Central memory CD8-positive, alpha-beta T cell (primary cell): Measurements from ENCODE around the gene PIN1.
"Not testable (repeated sequence)": the region's sequence is repeated elsewhere in the genome, so short reads cannot be mapped to it uniquely, and the experiment has no call there.

Experiments
- ATAC-seq: fragments of 150-1000 bp; cut with Tn5 transposase; replicated peaks from 2 replicates; pipeline ENCODE4 v1.10.0; 2022; ENCODE audit warnings: mild to moderate bottlenecking, moderate FRiP score, moderate number of reproducible peaks; ENCODE audit not compliant: poor library complexity, severe bottlenecking; ENCODE audit errors: extremely low read depth
- DNase-seq, 2 donors: peaks; one replicate each; pipeline ENCODE4 v3.0.0; 2021; ENCODE audit warnings: low spot score in 2 of 2
- H3K27ac Mint-ChIP-seq: one replicate; pipeline ENCODE4 v1.8.0; 2022; ENCODE audit warnings: low read depth, mild to moderate bottlenecking, moderate library complexity, mixed read lengths
- H3K27me3 Mint-ChIP-seq: one replicate; pipeline ENCODE4 v1.8.0; 2022; ENCODE audit warnings: mixed read lengths
- H3K36me3 Mint-ChIP-seq: one replicate; pipeline ENCODE4 v1.8.0; 2022; ENCODE audit warnings: mild to moderate bottlenecking, moderate library complexity, mixed read lengths; ENCODE audit not compliant: insufficient read depth
- H3K4me1 Mint-ChIP-seq: one replicate; pipeline ENCODE4 v1.8.0; 2022; ENCODE audit warnings: mixed read lengths
- H3K4me3 Mint-ChIP-seq: one replicate; pipeline ENCODE4 v1.8.0; 2022; ENCODE audit warnings: mild to moderate bottlenecking, moderate library complexity, mixed read lengths
- H3K9me3 Mint-ChIP-seq: one replicate; pipeline ENCODE4 v1.8.0; 2022; ENCODE audit warnings: mixed read lengths

The PIN1 gene

DNA sequence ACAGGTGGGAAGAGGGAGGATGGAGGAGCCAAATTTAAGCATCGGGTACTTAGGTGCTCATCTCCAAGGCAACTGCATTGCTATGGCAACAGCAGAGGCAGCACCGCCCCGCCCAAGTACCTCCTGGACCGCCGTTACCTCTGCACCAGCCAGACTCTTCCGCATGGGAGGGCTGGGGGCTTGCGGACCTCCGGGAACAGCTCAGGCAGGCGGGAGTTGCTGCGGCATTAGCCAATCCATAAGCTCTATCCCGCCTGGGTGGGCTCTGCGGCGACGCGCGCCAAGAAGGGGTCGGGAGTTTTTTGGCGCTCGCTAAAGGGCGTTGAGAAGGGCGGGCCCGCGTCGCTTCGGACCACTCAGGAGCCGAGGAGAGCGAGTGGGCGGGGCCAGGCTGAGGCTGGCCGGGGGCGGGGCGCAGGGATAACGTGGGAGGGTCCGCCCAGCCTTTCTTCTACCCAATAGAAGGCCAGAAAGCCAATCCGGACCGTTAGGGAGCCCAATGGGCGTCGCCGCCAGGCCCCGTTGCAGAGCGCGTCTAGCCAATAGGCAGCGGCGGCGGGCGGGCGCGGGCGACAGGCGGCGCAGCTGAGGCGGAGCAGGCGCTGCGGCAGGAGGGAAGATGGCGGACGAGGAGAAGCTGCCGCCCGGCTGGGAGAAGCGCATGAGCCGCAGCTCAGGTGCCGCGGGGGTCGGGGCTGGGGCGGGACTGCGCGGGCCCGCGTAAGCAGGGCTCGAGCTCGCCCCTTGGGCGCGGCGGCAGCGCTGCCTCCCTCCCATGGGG is at the start of gene PIN1:
TSS of gene PIN1 (plus strand) at position 593 of the 781 bp plus-strand sequence. CDS start at position 620, 27 bp downstream.
- H3K4me3 Mint-ChIP-seq, result peak within 1 kb of the TSS; percentile 85
- peak within 1 kb of the TSS; percentile 88 for H3K27ac Mint-ChIP-seq
- H3K9me3 Mint-ChIP-seq, result no peaks in the 10 kb centered on the region
- H3K27me3 Mint-ChIP-seq, result no peaks in the 10 kb centered on the region
- DNase-seq (peak; percentile 98 to 99), ATAC-seq (peak; percentile 99)
- peaks cover 19% of the 10 kb centered on the region for H3K4me1 Mint-ChIP-seq
- peaks cover 26% of the 10 kb centered on the region for H3K36me3 Mint-ChIP-seq

DNA sequence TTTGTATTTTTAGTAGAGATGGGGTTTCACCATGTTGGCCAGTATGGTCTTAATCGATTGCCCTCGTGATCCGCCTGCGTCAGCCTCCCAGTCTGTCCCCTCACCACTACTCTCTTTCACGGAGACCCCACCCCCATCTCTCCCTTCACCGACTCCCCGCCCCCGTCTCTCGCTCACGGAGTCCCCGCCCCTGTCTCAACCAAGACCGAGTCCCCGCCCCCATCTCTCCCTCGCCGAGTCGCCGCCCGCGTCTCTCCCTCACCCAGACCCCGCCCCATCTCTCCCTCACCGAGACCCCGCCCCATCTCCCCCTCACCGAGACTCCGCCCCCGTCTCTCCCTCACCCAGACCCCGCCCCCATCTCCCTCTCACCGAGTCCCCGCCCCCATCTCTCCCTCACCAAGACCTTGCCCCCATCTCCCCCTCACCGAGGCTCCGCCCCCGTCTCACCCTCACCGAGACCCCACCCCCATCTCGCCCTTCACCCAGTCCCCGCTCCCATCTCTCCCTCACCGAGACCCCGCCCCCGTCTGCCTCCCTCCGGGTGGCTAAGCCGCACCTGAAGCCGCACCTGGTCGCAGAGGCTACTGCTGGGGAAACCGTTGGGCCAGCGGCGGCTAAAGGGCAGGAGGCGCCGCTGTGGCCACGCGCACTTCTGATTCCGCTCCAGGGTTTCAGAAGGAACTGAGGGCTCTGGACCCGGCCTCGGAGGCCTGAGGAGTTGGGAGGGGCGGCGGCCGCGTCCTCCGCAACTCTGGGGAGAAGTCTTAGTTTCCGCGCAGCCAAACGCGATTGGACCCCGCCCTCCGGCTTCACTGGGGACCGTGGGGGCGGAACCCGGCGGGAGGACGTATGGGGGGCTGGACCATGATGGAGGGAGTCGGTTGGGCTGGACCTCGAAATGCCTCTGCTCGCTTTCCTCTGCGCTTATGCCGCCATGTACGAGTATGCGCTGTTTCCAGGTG is 49.5 kb upstream of the PIN1 start:
- Mint-ChIP-seq H3K4me3 (peak overlapping the region; percentile 87), H3K36me3 (peaks cover 9% of the 10 kb centered on the region), H3K9me3 (no peaks in the 10 kb centered on the region), H3K4me1 (peaks cover 33% of the 10 kb centered on the region), H3K27ac (peak overlapping the region; percentile 98), H3K27me3 (no peaks in the 10 kb centered on the region)
- ATAC-seq (peak; percentile 76), DNase-seq (peak; percentile 82 to 84)

DNA sequence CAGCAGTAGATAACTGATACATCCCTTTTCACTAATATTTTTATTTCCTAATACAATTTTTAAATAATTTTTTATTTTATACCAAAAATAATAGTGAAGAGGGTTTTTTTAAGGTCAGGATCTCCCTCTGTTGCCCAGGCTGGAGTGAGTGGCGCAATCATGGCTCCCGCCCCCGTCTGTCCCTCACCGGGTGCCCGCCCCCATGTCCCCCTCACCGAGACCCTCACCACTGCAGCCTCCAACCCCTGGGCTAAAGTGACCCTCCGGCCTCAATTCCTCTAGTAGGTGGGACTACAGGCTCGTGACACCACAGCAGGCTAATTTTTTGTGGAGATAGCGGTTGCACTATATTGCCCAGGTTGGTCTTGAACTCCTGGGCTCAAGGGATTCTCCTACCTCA is 48.8 kb upstream of the PIN1 start:
- Mint-ChIP-seq H3K27ac (peak overlapping the region; percentile 98), H3K9me3 (no peaks in the 10 kb centered on the region), H3K36me3 (peaks cover 9% of the 10 kb centered on the region), H3K4me3 (peak overlapping the region; percentile 87), H3K27me3 (no peaks in the 10 kb centered on the region), H3K4me1 (peaks cover 35% of the 10 kb centered on the region)
- ATAC-seq (no peak), DNase-seq (no peak)

DNA sequence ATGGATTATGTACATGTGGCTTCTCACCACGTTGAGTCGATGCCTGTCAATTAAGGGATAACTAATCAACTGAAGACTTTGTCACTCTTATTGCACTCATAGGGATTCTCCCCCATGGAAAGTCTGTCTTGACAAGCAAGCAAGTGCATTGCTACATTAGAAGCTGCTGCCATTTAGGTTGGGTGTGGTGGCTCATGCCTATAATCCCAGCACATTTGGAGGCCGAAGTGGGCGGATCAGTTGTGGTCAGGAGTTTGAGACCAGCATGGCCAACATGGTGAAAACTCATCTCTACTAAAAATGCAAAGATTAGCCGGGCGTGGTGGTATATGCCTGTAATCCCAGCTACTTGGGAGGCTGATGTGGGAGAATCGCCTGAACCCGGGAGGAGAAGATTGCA is 48.3 kb upstream of the PIN1 start:
- Mint-ChIP-seq H3K27ac (peak overlapping the region; percentile 98), H3K36me3 (peaks cover 11% of the 10 kb centered on the region), H3K4me1 (peaks cover 40% of the 10 kb centered on the region), H3K4me3 (peak overlapping the region; percentile 87), H3K27me3 (no peaks in the 10 kb centered on the region), H3K9me3 (no peaks in the 10 kb centered on the region)
- DNase-seq (no peak), ATAC-seq (no peak)

DNA sequence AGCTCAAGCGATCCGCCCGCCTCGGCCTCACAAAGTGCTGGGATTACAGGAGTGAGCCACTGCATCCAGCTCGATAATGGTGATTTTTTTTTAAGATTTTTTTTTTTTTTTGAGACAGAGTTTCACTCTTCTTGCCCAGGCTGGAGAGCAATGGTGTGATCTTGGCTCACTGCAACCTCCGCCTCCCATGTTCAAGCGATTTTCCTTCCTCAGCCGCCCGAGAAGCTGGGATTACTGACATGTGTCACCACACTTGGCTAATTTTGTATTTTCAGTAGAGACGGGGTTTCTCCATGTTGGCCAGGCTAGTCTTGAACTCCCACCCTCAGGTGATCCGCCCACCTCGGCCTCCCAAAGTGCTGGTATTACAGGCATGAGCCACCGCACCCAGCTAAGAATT is 46.5 kb upstream of the PIN1 start:
- H3K27ac Mint-ChIP-seq, ATAC-seq, H3K27me3 Mint-ChIP-seq, DNase-seq, H3K4me3 Mint-ChIP-seq, H3K9me3 Mint-ChIP-seq: not testable (repeated sequence)
- Mint-ChIP-seq H3K4me1 (peaks cover 54% of the 10 kb centered on the region), H3K36me3 (peaks cover 20% of the 10 kb centered on the region)

DNA sequence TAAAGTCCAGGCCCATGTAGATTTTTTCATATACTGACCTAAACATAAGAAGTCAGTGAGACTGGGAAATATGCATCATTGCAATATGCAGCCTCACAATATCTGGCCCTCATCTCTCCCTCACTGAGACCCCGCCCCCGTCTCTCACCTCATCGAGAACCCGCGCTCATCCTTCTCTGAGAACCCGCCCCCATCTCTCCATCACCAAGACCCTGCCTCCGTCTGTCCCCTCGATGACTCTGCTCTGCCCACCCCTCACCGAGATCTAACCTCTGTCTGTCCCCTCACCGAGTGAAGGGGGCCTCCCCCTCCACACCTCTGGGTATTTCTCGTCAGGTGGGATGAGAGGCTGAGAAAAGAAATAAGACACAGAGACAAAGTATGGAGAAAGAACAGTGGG is 46.1 kb upstream of the PIN1 start:
- H3K9me3 Mint-ChIP-seq, result no peaks in the 10 kb centered on the region
- H3K27ac Mint-ChIP-seq, result no peak overlapping the region
- peaks cover 50% of the 10 kb centered on the region for H3K4me1 Mint-ChIP-seq
- ATAC-seq (no peak), DNase-seq (no peak)
- no peaks in the 10 kb centered on the region for H3K27me3 Mint-ChIP-seq
- H3K4me3 Mint-ChIP-seq, result no peak overlapping the region
- H3K36me3 Mint-ChIP-seq, result peaks cover 19% of the 10 kb centered on the region

DNA sequence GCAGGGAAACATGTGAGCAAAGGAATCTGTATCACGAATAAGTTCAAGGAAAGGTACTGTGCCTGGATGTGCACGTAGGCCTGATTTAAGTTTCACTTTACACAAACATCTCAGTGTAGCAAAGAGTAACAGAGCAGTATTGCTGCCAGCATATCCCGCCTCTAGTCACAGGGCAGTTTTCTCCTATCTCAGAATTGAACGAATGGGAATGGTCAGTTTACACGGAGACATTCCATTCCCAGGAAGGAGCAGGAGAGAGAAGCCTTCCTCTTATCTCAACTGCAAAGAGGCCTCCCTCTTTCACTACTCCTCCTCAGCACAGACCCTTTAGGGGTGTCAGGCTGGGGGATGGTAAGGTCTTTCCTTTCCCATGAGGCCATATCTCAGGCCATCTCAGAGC is 45.5 kb upstream of the PIN1 start:
- H3K27me3 Mint-ChIP-seq, H3K27ac Mint-ChIP-seq, H3K9me3 Mint-ChIP-seq, DNase-seq, H3K4me3 Mint-ChIP-seq, ATAC-seq: not testable (repeated sequence)
- H3K4me1 Mint-ChIP-seq, result peaks cover 46% of the 10 kb centered on the region
- peaks cover 20% of the 10 kb centered on the region for H3K36me3 Mint-ChIP-seq

DNA sequence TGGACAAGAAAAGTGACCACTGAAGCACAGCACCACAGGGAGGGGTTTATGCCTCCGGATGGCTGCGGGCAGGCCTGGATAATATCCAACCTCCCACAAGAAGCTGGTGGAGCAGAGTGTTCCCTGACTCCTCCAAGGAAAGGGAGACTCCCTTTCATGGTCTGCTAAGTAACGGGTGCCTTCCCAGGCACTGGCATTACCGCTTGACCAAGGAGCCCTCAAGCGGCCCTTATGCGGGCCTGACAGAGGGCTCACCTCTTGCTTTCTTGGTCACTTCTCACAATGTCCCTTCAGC is 44.1 kb upstream of the PIN1 start:
- not testable (repeated sequence) for H3K9me3 Mint-ChIP-seq, DNase-seq, ATAC-seq, H3K27me3 Mint-ChIP-seq
- H3K36me3 Mint-ChIP-seq, result peaks cover 17% of the 10 kb centered on the region
- peaks cover 36% of the 10 kb centered on the region for H3K4me1 Mint-ChIP-seq
- peak overlapping the region; percentile 88 for H3K4me3 Mint-ChIP-seq
- H3K27ac Mint-ChIP-seq, result peak overlapping the region; percentile 97

DNA sequence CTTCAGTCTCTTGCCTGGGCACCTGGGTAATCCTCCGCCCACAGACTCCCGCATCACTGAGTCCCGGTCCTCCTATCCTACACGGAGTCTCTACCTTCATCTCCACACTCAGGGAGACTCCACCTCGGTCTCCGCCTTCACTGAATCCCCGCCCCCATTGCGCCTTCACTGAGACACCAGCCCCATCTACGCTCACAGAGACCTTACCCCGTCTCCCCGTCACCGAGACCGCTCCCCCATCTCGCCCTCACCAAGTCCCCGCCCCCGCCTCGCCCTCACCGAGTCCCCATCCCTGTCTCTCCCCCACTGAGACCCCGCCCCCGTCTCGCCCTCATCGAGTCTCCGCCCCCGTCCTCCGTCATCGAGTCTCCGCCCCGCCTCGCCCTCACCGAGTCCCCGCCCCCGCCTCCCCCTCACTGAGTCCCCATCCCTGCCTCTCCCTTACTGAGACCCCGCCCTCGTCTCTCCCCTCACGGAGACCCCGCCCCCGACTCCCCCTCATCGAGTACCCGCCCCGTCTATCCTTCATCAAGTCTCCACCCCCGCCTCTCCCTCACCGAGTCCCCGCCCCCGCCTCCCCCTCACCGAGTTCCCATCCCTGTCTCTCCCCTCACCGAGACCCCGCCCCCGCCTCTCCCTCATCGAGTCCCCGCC is 43.4 kb upstream of the PIN1 start:
- Mint-ChIP-seq H3K9me3 (no peaks in the 10 kb centered on the region), H3K27ac (peak overlapping the region; percentile 97), H3K36me3 (peaks cover 18% of the 10 kb centered on the region), H3K4me3 (peak overlapping the region; percentile 88), H3K27me3 (no peaks in the 10 kb centered on the region), H3K4me1 (peaks cover 36% of the 10 kb centered on the region)
- DNase-seq (peak; percentile 74 to 84), ATAC-seq (peak; percentile 39)

DNA sequence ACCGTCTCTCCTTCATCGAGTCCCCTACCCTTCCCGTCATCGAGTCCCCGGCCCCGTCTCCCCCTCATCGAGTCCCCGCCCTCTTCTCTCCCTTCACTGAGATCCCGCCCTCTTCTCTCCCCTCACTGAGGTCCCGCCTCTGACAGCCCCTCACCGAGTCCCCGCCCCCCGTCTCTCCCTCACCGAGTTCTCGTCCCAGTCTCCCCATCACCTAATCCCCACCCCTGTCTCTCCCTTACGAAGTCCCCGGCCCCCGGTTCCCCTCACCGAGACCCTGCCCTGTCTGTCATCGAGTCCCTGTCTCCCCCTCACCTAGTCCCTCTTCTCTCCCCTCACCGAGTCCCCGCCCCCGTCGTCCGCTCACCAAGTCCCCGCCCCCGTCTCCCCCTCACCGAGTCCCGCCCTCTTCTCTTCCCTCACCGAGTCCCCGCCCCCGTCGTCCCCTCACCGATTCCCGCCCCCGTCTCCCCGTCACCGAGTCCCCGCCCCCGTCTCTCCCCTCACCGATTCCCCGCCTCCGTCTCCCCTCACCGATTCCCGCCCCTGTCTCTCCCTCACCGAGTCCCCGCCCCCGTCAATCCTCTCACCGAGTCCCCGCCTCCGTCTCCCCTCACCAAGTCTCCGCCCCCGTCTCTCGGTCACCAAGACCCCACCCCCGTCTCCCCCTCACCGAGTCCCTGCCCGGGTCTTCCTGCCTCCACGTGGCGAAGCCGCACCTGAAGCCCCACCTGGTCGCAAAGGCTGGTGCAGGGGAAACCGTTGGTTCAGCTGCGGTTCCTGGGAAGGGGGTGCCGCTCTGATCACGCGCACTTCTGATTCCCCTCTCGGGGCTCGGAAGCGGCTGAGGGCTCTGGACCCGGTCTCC is 42.7 kb upstream of the PIN1 start:
- ATAC-seq (peak; percentile 54), DNase-seq (peak; percentile 84 to 85)
- Mint-ChIP-seq H3K4me3 (peak overlapping the region; percentile 88), H3K27me3 (no peaks in the 10 kb centered on the region), H3K4me1 (peaks cover 34% of the 10 kb centered on the region), H3K27ac (peak overlapping the region; percentile 97), H3K9me3 (no peaks in the 10 kb centered on the region), H3K36me3 (peaks cover 18% of the 10 kb centered on the region)

DNA sequence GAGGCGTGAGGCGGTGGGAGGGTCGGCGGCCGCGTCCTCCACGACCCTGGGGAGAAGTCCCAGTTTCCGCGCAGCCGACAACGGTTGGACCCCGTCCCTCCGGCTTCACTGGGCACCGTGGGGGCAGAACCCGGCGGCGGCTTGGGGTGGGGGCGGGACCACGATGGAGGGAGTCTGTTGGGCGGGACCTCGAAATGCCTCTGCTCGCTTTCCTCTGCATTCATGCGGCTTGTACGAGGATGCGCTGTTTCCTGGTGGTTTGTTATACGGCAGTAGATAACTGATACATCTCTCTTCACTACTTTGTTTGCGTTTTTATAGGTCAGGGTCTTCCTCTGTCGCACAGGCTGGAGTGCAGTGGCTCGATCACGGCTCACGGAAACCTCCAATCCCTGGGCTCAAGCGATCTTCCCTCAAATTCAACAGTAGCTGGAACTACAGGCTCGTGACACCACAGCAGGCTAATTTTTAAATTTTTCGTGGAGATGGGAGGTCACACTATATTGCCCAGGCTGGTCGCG is 42.0 kb upstream of the PIN1 start:
- peaks cover 18% of the 10 kb centered on the region for H3K36me3 Mint-ChIP-seq
- DNase-seq, result no peak
- H3K4me1 Mint-ChIP-seq, result peaks cover 34% of the 10 kb centered on the region
- H3K27me3 Mint-ChIP-seq, result no peaks in the 10 kb centered on the region
- ATAC-seq, result peak; percentile 17
- H3K9me3 Mint-ChIP-seq, result no peaks in the 10 kb centered on the region
- peak overlapping the region; percentile 97 for H3K27ac Mint-ChIP-seq
- H3K4me3 Mint-ChIP-seq, result peak overlapping the region; percentile 88
